Stimulated activated CD4-positive, alpha-beta T cell treated with anti-CD3 and anti-CD28 coated beads, Interleukin-1b, Interleukin-23, amount 100 ng/mL, for 1 hour (primary cell): ENCODE results near the gene IGDCC3.
"Not testable (repeated sequence)": the region's sequence is repeated elsewhere in the genome, so short reads cannot be mapped to it uniquely, and the experiment has no call there.

Source experiments
- DNase-seq, 2 donors: peaks; one replicate each; pipeline ENCODE4 v3.0.0-alpha.2; 2020; ENCODE audit warnings: low read depth in 2 of 2

The IGDCC3 gene

DNA sequence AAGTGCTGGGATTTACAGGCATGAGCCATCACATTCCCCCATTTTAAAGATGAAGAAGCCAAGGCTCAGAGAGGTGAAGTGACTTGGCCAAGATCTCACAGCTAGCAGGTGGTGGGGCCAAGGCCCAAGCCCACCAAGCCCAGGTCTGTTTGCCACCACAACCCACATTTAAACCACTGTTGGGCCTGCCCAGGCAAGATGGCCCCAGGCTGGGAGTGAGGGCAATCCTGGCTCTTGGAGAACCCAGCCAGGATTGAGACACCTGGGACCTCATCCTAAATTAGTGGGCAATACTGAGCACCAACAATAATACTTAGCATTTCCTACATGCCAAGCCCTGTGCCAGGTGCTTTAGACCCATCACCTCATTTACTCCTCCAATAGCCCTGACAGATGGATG lies 6.9 kb downstream of the IGDCC3 start:
- no peak for DNase-seq

DNA sequence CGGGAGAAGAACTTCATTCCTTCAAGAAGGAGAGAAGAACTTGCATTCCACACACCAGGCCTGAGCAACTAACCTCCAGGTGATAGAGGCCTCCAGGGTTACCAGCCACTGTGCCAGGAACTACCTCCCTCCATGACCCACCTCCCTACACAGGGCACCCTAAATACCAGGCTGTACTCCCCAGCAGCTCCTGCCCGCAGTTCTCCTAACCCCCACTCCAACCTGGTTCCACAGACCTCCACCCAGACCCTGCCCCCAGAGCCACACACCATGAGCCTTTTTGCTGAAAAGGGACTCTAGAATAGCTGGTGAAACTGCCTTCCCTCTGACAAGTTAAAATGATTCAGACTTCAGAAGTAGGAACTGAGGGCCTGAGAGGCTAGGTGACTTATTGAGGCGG lies 8.2 kb downstream of the IGDCC3 start:
- no peak for DNase-seq

DNA sequence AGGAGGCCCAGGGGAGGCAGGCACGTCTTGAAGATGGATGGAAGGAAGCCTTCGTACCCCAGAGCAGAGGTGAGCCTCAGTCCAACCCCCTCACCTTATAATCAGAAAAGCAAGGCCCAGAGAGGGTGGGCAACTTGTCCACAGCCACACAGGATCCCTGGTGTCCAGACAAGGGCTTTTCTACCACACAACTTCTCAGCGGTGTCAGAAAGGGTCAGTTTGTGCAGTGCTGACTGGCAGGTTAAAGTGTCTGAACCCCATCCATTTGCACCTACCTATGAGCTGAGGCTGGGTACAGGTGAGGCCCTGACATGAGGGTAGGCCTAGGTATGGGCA lies 8.6 kb downstream of the IGDCC3 start:
- DNase-seq: no peak

DNA sequence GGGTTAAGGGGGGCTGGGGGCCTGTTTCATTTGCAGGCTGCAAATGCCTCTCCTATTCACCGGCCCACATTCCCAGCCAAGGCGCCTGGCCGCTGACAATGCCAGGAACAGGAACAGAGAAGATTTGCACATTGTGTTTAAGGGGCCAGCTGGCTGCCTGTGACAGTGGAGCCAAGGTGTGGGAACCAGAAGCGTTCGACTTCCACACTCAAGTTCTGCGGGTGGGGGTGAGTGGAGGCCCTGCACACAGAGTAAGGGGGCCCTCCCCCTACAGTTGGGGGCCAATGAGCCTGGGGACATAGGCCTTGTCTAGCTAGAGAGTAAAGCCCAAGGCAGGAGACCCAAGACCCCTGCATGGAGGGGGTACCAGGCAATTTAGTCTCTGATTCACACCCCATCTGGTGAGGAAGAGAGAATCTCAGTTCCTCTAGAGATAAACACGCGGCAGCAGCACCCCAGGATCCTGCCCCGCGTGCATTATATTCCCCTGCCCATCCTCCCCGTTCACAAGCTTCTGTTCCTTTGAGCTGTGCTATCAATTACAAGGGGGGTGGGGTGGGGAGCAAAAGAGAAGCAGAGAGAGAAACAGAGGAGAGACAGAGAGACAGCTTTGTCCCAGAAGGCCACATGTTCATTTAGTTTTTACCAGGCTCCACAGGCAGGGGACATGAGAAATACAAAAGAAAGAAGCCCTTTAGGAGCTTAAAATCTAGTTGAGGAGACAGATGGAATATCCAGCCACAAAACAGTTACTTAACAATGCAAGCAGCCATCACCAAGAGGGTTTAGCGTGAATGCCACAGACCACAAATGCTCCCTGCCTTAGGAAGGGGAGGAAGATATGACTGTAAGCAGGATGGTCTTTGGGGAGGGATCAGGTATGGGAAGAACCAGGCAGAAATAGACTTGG lies 9.2 kb downstream of the IGDCC3 start:
- no peak for DNase-seq

- no peak for DNase-seq
These were observed 11.5 kb downstream of the IGDCC3 start for GRCh38 chr15:65366122-65366892.

DNA sequence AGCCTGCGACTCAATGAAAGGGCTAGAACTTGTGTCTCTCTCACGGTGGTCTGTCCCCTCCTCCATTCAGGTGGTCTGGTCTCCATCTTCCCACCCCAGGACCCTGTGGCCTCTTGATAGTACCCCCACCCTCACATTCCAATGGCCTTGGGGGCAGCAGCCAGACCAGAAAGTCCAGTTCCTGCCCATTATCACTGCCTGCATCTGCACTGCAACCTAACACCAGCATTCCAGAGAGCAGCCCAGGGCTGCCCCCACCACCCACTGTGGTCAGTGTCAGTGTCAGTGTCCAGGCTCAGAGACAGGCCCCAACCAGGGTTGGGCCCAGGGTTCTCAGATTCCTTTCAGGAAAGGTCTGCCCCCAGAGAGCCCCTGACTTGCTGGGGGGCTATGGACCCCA lies 12.6 kb downstream of the IGDCC3 start:
- DNase-seq: no peak

DNA sequence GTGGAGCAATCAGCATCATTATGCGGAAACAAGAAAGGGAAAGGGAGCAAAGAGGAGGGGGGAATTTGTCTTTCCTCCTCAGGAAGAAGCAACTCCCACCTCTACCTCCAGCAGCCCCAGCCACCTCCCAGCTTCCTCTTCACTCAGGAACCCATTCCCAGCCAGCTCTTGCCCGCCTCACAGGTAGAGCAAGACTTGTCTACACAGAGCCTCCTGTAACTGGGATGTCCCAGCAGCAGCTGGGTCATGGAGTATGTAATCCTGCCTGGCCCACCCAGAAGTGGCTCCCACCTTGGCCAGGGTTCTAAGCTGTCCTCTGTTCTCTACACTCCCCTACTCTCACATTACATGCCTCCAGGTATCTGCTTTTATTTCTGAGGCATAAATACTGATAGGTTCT lies 14.0 kb downstream of the IGDCC3 start:
- no peak for DNase-seq

GRCh38 chr15:65363306-65363705 lies 14.5 kb downstream of the IGDCC3 start:
- DNase-seq: no peak

GRCh38 chr15:65362491-65362890 lies 15.3 kb downstream of the IGDCC3 start:
- DNase-seq: no peak

GRCh38 chr15:65361708-65362459 lies 15.9 kb downstream of the IGDCC3 start:
- DNase-seq: no peak

GRCh38 chr15:65360506-65360905 lies 17.3 kb downstream of the IGDCC3 start:
- DNase-seq: no peak

GRCh38 chr15:65355988-65356353 lies 21.8 kb downstream of the IGDCC3 start:
- no peak for DNase-seq

DNA sequence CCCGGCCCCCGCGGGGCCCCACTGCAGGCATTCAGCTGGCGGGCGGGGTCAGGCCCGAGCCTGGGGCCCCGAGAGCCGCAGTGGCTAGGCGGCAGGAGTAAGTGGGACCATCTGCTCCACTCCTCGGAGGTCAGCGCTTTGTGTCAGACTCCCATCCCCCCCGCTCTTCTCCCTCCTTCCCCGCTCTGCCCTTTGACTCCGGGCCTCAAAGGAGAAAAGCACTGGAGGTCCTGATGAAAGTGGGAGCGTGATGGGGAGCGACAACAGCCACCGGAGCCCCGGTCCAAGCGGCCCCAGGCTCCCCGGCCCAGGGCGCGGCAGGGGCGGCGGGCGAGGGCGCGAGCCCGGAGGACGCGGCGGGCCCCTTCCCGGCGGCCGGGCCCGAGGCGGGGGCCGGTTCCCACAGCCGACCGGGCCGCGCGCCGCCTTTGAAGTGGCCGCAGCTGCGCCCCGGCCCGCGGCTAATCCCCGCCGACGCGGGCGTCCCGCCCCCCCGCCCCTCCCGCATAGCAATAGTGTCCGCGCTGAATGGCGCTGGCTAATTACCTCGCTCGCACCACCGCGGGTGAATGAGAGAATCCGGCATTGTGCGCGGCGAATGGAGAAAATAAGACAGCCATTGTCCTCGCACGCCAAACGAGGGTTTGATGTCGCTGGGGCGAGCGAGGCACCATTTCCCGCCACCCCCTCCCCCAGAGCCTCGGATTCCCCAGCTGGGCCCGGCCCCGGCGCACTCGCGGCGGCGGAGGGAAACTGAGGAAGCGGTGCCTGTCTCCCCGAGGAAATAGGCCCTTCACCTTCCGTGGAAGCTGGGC lies 22.4 kb downstream of the IGDCC3 start:
- DNase-seq: no peak

DNA sequence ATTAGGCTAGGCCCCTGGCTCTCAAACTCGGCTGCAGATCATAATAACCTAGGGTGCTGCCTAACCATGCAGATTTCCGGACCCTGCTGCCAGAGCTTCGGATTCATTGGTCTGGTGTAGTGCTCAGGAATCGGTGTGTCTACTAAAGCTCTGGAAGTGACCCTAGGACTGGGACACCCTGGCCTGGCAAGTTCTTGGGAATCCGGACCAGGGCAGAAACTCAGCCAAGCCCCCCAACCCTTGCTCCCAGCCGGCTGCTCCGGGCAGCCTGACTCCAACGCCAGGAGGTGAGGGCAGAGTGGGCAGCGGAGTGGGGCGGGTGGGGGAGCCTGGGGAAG lies 23.0 kb downstream of the IGDCC3 start:
- no peak for DNase-seq

DNA sequence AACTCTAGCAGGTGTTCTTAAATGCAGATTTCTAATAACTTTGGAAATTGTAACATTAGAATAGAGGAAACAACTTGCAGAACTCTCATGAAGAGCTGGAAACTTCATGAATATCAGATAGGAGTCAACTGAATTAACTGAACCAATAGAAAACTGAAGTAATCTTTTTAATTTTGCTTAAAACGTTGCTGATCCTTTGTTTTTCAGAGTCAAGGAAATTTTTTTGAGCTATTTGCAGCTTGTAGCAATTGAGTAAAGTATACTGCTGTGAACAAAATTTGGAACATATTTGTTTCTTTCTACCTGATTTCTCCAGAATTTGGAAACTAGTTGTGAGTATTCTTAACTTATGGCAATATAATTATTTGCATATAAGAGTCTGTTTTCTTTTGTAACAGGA lies 25.8 kb downstream of the IGDCC3 start:
- DNase-seq: not testable (repeated sequence)

GRCh38 chr15:65349338-65349737 lies 28.5 kb downstream of the IGDCC3 start:
- DNase-seq: no peak

DNA sequence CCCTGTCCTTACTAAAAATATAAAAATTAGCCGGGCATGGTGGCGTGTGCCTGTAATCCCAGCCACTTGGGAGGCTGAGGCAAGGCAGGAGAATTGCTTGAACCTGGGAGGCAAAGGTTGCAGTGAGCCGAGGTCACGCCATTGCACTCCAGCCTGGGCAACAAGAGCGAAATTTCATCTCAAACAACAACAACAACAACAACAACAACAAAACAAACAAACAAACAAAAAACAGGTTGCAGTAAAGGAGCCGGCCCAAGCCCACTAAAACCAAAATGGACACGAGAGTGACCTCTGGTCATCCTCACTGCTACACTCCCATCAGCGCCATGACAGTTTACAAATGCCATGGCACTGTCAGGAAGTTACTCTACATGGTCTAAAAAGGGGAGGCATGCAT lies 30.0 kb downstream of the IGDCC3 start:
- DNase-seq: not testable (repeated sequence)

GRCh38 chr15:65346856-65347598 lies 30.8 kb downstream of the IGDCC3 start:
- DNase-seq: no peak

GRCh38 chr15:65344914-65345275 lies 32.9 kb downstream of the IGDCC3 start:
- DNase-seq: no peak

- DNase-seq: no peak
These were observed 33.4 kb downstream of the IGDCC3 start for GRCh38 chr15:65344214-65344913.
